A549 (cell line): ENCODE data around the gene KRTAP17-1. TPM values are rescaled to one million over a fixed set of nuclear protein-coding genes. Genes with fewer than 3 reads are reported as not detected.
"Not testable (repeated sequence)": the region's sequence is repeated elsewhere in the genome, so short reads cannot be mapped to it uniquely, and the experiment has no call there.

Experiments used
- ATAC-seq, 2 experiments: fragments of 200-7000 bp in 1 of 2; fragments of >200 bp in 1 of 2; cut with Nextera tagmentation in 1 of 2; cut with Tn5 transposase in 1 of 2; 3 replicates each; pipeline versions ENCODE4 v1.8.0 to v1.9.1; 2018 to 2020; ENCODE audit warnings: mild to moderate bottlenecking in 1 of 2, moderate library complexity in 1 of 2
- CTCF ChIA-PET: fragments of 300-600 bp; sonication (Branson Sonifier 250); formaldehyde crosslinking; extraction: SDS; loops from one replicate; lab custom pipeline; 2021; ENCODE audit warnings: antibody characterized with exemption, inconsistent platforms; lab: Yijun Ruan, JAX
- POLR2A ChIA-PET: fragments of 350-600 bp; formaldehyde crosslinking; extraction: SDS; loops from one replicate; lab custom pipeline; 2021; ENCODE audit warnings: antibody characterized with exemption, inconsistent platforms; lab: Yijun Ruan, JAX
- DNase-seq, 2 experiments: peaks; one replicate each; pipeline versions ENCODE4 v3.0.0 to v3.0.0-alpha.2; 2011 to 2016; ENCODE audit warnings: low read depth in 1 of 2, low spot score in 1 of 2
- FAIRE-seq: peaks from 2 replicates; lab custom pipeline; 2011; peaks lifted over from hg19 to GRCh38; lab: Jason Lieb, UNC
- H3K27ac ChIP-seq, 2 experiments: fragments of >200 bp; sonication (Bioruptor Twin); formaldehyde crosslinking; 3 replicates each; pipeline ENCODE4 v1.5.1; 2016 to 2017
- H3K4me1 ChIP-seq: fragments of >200 bp; sonication (Bioruptor Twin); formaldehyde crosslinking; 3 replicates; pipeline ENCODE4 v1.6.1; 2016
- H3K4me2 ChIP-seq: fragments of >200 bp; sonication (Bioruptor Twin); formaldehyde crosslinking; 3 replicates; pipeline ENCODE4 v1.6.1; 2016
- H3K4me3 ChIP-seq: fragments of >200 bp; sonication (Bioruptor Twin); formaldehyde crosslinking; 3 replicates; pipeline ENCODE4 v1.5.1; 2016
- H3K9me3 ChIP-seq: fragments of >200 bp; sonication (Bioruptor Twin); formaldehyde crosslinking; 3 replicates; pipeline ENCODE4 v1.6.1; 2016
- ATOH8 ChIP-seq: fragments of 250-450 bp; sonication (Bioruptor Pico); IDR thresholded peaks from 2 replicates; pipeline ENCODE4 v1.5.0; 2020; ENCODE audit warnings: low read depth, mild to moderate bottlenecking, moderate library complexity
- CEBPB ChIP-seq, 2 experiments: fragments of >200 bp in 1 of 2; sonication (Bioruptor Twin) in 1 of 2; formaldehyde crosslinking in 1 of 2; IDR thresholded peaks; 2 replicates each; pipeline ENCODE4 v1.6.1; 2012 to 2016
- EHMT2 ChIP-seq: fragments of 200-600 bp; sonication (generic); IDR thresholded peaks from 2 replicates; pipeline ENCODE4 v1.6.1; 2016; ENCODE audit warnings: antibody characterized with exemption, low read depth, mild to moderate bottlenecking, moderate library complexity
- ELK1 ChIP-seq: fragments of 150-350 bp; IDR thresholded peaks from 2 replicates; pipeline ENCODE4 v1.6.1; 2014; ENCODE audit warnings: low read depth, mild to moderate bottlenecking, low read length
- HEYL ChIP-seq: fragments of 250-450 bp; sonication (Bioruptor Pico); IDR thresholded peaks from 2 replicates; pipeline ENCODE4 v1.8.0; 2021; ENCODE audit warnings: mild to moderate bottlenecking, moderate library complexity
- JUN ChIP-seq, 2 experiments: fragments of >200 bp; sonication (Bioruptor Twin); formaldehyde crosslinking; IDR thresholded peaks; 2 replicates in 1 of 2; 3 replicates in 1 of 2; pipeline ENCODE4 v1.6.1; 2016 to 2017
- KDM1A ChIP-seq: fragments of 200-600 bp; sonication (generic); IDR thresholded peaks from 2 replicates; pipeline ENCODE4 v1.6.1; 2016; ENCODE audit warnings: low read depth, mild to moderate bottlenecking
- RAD21 ChIP-seq, 2 experiments: fragments of >200 bp in 1 of 2; sonication (Bioruptor Twin) in 1 of 2; formaldehyde crosslinking in 1 of 2; IDR thresholded peaks in 1 of 2; conservative IDR thresholded peaks in 1 of 2; 2 replicates in 1 of 2; 3 replicates in 1 of 2; pipeline ENCODE4 v1.6.1; 2012 to 2018; ENCODE audit warnings: inconsistent platforms in 1 of 2
- RARB ChIP-seq: fragments of 250-450 bp; sonication (Bioruptor Pico); IDR thresholded peaks from 2 replicates; pipeline ENCODE4 v1.8.0; 2021; ENCODE audit warnings: mild to moderate bottlenecking, moderate library complexity
- RCOR1 ChIP-seq: fragments of 150-350 bp; IDR thresholded peaks from 2 replicates; pipeline ENCODE4 v1.6.1; 2014; ENCODE audit warnings: antibody characterized with exemption, low read length, low read depth
- REST ChIP-seq: fragments of 200-600 bp; sonication (generic); IDR thresholded peaks from 2 replicates; pipeline ENCODE4 v1.6.1; 2016; ENCODE audit warnings: antibody characterized with exemption, mild to moderate bottlenecking, moderate library complexity
- RNF2 ChIP-seq: fragments of 200-600 bp; sonication (generic); IDR thresholded peaks from 2 replicates; pipeline ENCODE4 v1.6.1; 2016; ENCODE audit warnings: low read depth, mild to moderate bottlenecking, antibody characterized with exemption, moderate library complexity, borderline replicate concordance
- ZFP36 ChIP-seq: fragments of 450-650 bp; IDR thresholded peaks from 2 replicates; pipeline ENCODE4 v1.6.1; 2014; ENCODE audit warnings: borderline replicate concordance; ENCODE audit not compliant: partially characterized antibody
- WGBS: methylation state at CpG from one replicate; pipeline ENCODE4 v1.1.6; 2017; ENCODE audit errors: missing lambda C conversion rate; 5-methylcytosine and 5-hydroxymethylcytosine counted together
- polyA plus RNA-seq, 4 experiments: library from polyadenylated mRNA; depleted of rRNA in 3 of 4; stranded (reverse); fragments of >200 nt; fragmentation: RNase III in 1 of 4; extraction: RNeasy Plus Mini Kit Qiagen cat#74134 plus additional on column Dnase treatment in 1 of 4; gene quantifications; 2 replicates in 3 of 4; 3 replicates in 1 of 4; pipeline ENCODE4 v1.2.3, GENCODE V29; 2011 to 2017

KRTAP17-1 gene
- polyA plus RNA-seq, 2 of the 4 experiments (the other 2 are of a cell fraction), result not detected

GRCh38 chr17:41354536-41354935, 39.0 kb upstream of the KRTAP17-1 start:
- POLR2A ChIA-PET, result no interaction called here
- CTCF ChIA-PET, result interaction anchor here (0.9 to 2.8 kb wide), 5 partner anchors 10 to 445 kb away, joined by 3 to 9 read pairs (median 4); no protein-coding TSS in a partner anchor
- Histone ChIP-seq H3K4me3 (no peak overlapping the region), H3K27ac (no peak overlapping the region), H3K4me1 (no peaks in the 10 kb centered on the region), H3K9me3 (peaks cover 9% of the 10 kb centered on the region), H3K4me2 (no peak overlapping the region)
- no peak for ATAC-seq
- no peak for TF ChIP-seq HEYL (CRISPR knock-in tag)
- TF ChIP-seq RNF2, result no peak
- no peak for TF ChIP-seq RARB (CRISPR knock-in tag)
- TF ChIP-seq ATOH8 (CRISPR knock-in tag), result no peak
- TF ChIP-seq ZFP36, result no peak
- WGBS, result 70% methylated on average over 4 of the region's 4 CpGs
- FAIRE-seq, result no peak
- DNase-seq, result no peak

DNA sequence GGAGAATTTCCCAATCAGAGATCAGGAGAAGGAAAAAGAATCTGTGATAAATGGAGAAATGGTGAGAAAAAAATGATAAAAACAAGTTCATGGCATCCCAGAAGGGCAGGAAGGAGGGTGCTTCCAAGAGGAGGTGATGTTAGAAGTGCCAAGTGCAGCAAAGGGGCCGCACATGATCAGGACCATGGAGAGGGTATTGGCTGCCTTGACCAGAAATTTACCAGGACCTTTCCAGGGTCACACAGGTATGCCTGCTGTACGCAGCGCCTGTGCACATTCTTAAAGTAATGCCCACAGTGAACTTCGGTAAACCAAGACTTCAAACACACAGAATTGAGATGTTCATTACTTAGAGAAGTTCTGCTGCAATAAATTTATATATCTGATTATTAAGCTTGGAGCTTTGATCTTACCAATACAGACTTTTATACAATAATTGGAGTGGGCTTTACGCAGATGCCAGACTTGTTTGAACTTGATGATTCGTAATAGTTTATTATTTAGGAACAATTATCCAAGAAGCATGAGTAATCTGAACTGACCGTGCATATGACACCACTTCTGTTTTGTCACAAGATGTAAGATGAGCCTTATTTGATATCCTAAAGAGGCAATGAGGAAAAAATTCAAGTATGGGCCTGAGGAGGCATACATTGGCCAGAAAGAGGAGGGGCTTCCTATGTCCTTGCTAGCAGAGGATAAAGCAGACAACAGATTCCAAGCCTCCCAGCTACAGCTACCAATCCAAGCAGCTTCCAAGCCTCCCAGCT, 37.3 kb upstream of the KRTAP17-1 start:
- FAIRE-seq (peak; percentile 32), ATAC-seq (peak in 1 of 2 experiments; percentile 47; a peak in 1 of 6 replicates), DNase-seq (no peak)
- Histone ChIP-seq H3K4me3 (no peak overlapping the region), H3K4me1 (no peaks in the 10 kb centered on the region), H3K4me2 (no peak overlapping the region), H3K27ac (no peak overlapping the region), H3K9me3 (peaks cover 9% of the 10 kb centered on the region)
- ChIA-PET POLR2A (interaction anchor here (0.8 kb wide), 1 partner anchor 335 kb away, joined by 3 read pairs; the partner anchor contains the start of gene EIF1), CTCF (interaction anchor here (1.1 to 1.8 kb wide), 4 partner anchors 31 to 443 kb away, joined by 3 to 7 read pairs (median 3); no protein-coding TSS in a partner anchor)
- TF ChIP-seq ELK1 (no peak), EHMT2 (peak; percentile 80), JUN (IDR thresholded peaks at IDR 0.05) (no peak), REST (peak; percentile 90), KDM1A (no peak)
- 46% methylated on average over 7 of the region's 7 CpGs for WGBS

GRCh38 chr17:41351177-41351576, 35.7 kb upstream of the KRTAP17-1 start:
- 48% methylated on average over 2 of the region's 2 CpGs for WGBS
- Histone ChIP-seq H3K4me2 (no peak overlapping the region), H3K9me3 (peaks cover 6% of the 10 kb centered on the region), H3K4me3 (no peak overlapping the region), H3K4me1 (no peaks in the 10 kb centered on the region), H3K27ac (no peak overlapping the region)
- no peak for FAIRE-seq
- CTCF ChIA-PET, result interaction anchor here (0.7 to 1.2 kb wide), 3 partner anchors 13 to 62 kb away, joined by 3 read pairs; no protein-coding TSS in a partner anchor
- ATAC-seq, result no peak
- DNase-seq, result no peak
- no peak for TF ChIP-seq KDM1A
- no peak for TF ChIP-seq RAD21 (conservative IDR thresholded peaks at IDR 0.05 in 1 of 2, IDR thresholded peaks at IDR 0.05 in 1 of 2)
- no peak for TF ChIP-seq RCOR1
- no peak for TF ChIP-seq RNF2
- TF ChIP-seq CEBPB (IDR thresholded peaks at IDR 0.05), result no peak
- POLR2A ChIA-PET, result no interaction called here

GRCh38 chr17:41350381-41350878, 34.9 kb upstream of the KRTAP17-1 start, which contains the start of gene KRT33A:
KRT33A (minus strand) TSS chr17:41350828; CDS start chr17:41350767, 61 bp downstream.
- not testable (repeated sequence) for FAIRE-seq

More at GRCh38 chr17:41350381-41350878, 34.9 kb upstream of the KRTAP17-1 start, which contains the start of gene KRT33A:
- WGBS, result 60% methylated on average over 16 of the region's 16 CpGs
- H3K9me3 ChIP-seq, DNase-seq, H3K4me1 ChIP-seq, H3K4me2 ChIP-seq, ATAC-seq, H3K4me3 ChIP-seq, POLR2A ChIA-PET, H3K27ac ChIP-seq: not testable (repeated sequence)
- CTCF ChIA-PET, result interaction anchor here (0.9 to 3.7 kb wide), 7 partner anchors 8 to 199 kb away, joined by 3 to 19 read pairs (median 3); no protein-coding TSS in a partner anchor
